ENCODE results near the gene CYB561D1.
A peak's percentile ranks its signal among the peaks of the same experiment; 100 is the strongest.

Gene CYB561D1

GRCh38 chr1:109531380-109531779 is 37.5 kb downstream of the CYB561D1 start:
- no peak for DNase-seq

GRCh38 chr1:109531826-109532364 is 38.0 kb downstream of the CYB561D1 start:
- DNase-seq = no peak

DNA sequence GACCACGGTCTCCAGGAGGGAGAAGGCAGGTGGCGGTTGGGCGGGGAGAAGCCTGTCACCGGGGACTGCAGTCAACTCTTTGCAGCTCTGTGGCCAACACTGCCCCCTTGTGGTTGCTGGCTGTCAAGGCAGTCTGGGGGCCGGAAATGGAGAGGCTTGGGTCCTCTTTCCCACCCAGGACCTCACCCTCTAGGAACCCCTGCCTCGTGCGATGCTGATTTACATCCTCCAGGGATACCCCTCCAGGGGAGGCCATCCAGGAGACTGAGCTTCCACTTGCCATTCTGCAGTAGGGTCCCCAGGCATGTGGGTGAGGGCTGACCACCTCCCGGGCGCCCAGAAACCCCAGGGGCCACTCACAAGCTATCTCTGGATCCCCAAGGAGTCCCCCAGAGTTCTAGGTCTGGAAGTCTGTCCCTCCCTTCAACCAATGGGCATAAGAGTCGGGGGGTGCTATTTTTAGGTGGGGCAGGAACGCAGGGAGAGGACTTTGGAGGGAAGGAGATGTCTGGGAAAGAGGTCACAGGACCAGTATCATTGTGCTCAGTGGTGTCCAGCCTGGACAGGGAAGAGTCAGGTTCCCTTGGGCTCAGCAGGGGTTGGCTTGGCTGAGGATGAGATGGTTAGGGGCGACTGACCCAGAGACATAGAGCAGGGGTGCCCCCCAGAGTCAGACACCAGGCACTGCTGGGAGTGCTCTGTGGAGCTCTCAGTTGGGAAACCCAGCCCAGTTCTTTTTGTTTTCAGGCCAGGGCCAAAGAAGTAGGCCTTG is 38.7 kb downstream of the CYB561D1 start:
- DNase-seq = peak; percentile 85

DNA sequence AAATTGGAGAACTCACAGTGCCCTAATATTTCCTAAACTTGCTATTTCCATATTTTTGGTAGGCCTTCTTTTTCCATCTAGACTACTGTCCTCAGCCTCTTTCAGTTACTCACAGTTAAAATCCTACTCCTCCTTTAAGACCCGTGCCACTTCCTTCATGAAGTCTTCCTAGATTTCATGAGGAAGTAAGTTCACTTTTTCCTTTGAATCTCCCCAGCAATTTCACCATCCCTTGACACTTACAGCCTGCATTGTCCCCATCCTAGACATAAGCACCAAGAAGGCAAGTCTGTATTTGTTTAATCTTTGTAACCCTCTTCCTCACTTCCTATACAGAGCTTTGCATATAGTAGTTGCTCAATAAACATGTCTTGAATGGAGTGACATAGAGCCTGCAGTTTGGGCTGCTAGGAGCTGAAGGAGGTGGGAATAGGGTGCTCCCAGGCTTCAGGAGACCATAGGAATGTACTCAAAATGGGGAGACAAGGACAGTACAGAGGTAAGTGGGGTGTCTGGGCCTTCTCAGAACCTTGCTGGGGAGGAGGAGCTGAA is 40.5 kb downstream of the CYB561D1 start:
- DNase-seq = no peak

DNA sequence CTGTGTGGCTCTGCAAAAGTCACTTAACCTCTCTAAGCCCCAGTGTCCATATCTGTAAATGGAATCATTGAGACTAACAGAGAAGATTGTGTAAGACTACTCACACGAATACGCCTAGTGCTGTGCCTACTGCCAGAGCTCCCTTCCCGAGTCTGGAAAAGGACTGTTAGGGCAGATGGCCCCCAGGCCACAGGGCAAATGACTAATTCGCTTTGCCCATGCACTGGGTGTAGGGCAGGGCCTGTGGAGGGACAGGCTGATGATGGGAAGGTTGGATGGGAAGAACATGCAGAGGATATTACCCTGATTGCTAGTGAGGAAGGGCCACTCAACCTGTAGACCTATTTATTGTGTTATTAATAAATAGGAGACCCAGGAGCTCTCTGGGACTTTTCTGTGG is 41.6 kb downstream of the CYB561D1 start:
- no peak for DNase-seq

- DNase-seq = no peak
These were observed 42.1 kb downstream of the CYB561D1 start for GRCh38 chr1:109535971-109536491.

DNA sequence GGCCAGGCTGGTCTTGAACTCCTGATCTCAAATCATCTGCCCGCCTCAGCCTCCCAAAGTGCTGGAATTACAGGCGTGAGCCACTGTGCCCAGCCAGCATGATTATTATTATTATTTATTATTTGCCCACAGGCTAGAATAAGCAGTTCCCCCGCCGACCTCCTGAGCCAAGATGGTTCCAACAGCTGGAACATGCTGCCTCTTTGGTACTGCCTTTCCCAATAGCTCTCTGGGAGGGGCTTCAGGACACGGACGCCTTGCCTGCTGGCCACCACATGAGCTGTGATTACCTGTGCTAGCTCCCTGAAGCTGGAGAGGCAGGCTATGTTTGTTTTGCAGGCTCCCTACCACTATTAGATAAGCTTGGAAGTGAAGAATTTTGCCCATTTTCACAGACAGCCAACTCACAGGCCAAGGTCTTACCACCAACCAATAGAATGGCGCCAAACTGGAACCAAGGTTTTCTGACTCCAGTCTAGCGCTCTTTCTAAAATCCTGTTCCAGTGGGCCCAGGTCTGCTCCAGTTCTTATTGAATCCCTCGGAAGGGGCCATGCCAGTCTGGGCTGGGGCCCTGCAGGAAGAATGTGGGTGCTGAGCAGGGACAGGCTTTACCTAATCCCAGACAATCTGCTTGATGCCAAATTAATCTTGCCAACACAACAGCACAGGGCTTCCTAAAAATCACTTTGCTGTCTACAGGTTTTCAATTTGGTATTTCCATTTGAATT is 43.7 kb downstream of the CYB561D1 start:
- no peak for DNase-seq

- no peak for DNase-seq
These were observed 45.1 kb downstream of the CYB561D1 start for GRCh38 chr1:109538827-109539555.

DNA sequence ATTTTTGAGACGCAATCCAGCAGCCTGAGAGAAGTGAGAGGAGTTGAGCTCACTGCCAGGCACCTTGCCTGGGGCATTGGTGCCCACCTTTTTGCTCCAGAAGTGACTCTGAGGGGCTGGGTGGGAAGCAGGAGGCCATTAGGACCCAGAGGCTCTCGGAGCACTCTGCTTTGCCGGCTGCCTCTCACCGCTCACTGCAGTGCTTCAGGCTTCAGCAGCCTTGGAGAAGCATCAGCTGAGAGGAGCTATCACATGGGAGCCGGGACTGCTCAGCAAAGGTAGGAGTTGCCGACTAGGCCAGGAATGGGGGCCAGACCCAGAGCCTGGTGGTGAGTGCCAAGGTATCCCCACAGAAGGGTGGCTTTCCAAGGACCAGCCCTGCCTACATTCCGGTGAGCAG is 45.8 kb downstream of the CYB561D1 start, which contains the start of gene GPR61:
Gene GPR61, plus strand, starts transcription at position 197 of the 400 bp plus-strand sequence. CDS start 3,151 bp downstream, outside the sequence.
- DNase-seq = no peak

GRCh38 chr1:109541102-109541501 is 47.2 kb downstream of the CYB561D1 start:
- DNase-seq = no peak

- no peak for DNase-seq
These were observed 48.8 kb downstream of the CYB561D1 start for GRCh38 chr1:109542657-109543056.

DNA sequence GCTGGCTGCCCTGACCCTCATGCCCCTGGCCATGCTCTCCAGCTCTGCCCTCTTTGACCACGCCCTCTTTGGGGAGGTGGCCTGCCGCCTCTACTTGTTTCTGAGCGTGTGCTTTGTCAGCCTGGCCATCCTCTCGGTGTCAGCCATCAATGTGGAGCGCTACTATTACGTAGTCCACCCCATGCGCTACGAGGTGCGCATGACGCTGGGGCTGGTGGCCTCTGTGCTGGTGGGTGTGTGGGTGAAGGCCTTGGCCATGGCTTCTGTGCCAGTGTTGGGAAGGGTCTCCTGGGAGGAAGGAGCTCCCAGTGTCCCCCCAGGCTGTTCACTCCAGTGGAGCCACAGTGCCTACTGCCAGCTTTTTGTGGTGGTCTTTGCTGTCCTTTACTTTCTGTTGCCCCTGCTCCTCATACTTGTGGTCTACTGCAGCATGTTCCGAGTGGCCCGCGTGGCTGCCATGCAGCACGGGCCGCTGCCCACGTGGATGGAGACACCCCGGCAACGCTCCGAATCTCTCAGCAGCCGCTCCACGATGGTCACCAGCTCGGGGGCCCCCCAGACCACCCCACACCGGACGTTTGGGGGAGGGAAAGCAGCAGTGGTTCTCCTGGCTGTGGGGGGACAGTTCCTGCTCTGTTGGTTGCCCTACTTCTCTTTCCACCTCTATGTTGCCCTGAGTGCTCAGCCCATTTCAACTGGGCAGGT is 49.5 kb downstream of the CYB561D1 start:
- no peak for DNase-seq

- DNase-seq = no peak
These were observed 50.3 kb downstream of the CYB561D1 start for GRCh38 chr1:109543988-109544735.

GRCh38 chr1:109546311-109547109 is 52.6 kb downstream of the CYB561D1 start:
- DNase-seq = peak; percentile 84

DNA sequence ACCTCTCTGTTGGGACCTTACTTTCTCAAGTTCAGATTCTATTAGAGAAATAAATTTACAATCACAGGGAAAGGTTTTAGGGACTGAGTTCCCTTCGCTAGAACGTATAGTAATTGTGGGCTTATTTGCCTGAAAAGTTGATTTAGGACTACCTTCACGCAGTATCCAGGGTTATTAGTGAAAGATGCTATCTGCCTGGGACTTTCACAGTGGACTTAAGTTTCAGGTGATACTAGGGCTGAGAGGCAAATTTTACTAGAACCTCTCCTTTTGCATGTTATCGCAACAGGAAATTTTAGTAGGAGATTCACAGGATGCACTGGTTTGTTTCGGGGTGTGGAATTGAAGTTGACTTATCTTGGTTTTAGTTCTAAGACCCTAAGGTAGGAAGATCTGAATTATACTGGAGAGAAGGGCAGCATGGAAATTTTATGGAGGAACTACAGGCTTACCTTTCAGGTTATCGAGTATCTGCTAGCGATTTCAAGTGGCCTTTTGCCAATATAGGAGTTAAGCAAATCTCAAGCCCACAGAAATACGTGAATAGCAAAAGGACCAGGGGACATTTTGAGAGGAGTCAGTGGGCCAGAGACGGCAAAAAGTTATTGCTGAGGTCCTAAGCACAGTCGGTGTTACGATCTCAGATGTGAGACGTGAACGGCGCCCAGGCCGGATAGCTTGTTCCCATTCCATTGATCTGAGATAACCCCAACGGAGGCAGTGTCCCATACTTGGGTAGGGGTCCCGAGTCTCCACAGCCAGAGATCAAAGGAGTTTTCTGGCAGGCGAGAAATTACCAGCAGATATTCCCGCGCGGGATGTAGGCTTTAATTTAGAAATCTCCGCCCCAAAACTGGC is 53.8 kb downstream of the CYB561D1 start:
- no peak for DNase-seq

GRCh38 chr1:109548321-109549267 is 54.7 kb downstream of the CYB561D1 start, which contains the start of gene GNAI3:
Gene GNAI3 (plus strand): TSS chr1:109548615. CDS start chr1:109548721, 106 bp downstream.
- DNase-seq = peak; percentile 96

All from stimulated activated naive CD4-positive, alpha-beta T cell treated with Interleukin-2 at 50 U/mL for 16 hours (primary cell).